Mucosa of descending colon (tissue), 3 donors: ENCODE data around the gene KHDRBS2. TPM values are rescaled to one million over a fixed set of nuclear protein-coding genes. Genes with fewer than 3 reads are reported as not detected.

Experiments
- ATAC-seq: fragments of 200-7000 bp; cut with Tn5 transposase; one replicate; pipeline ENCODE4 v1.9.1; 2020; ENCODE audit warnings: mild to moderate bottlenecking, moderate library complexity
- DNase-seq, 3 donors: peaks; one replicate each; pipeline ENCODE4 v3.0.0-alpha.2; 2020
- H3K36me3 ChIP-seq: fragments of 200-600 bp; one replicate; pipeline ENCODE4 v1.8.0; 2021; ENCODE audit warnings: low read depth, mild to moderate bottlenecking
- H3K4me1 ChIP-seq: fragments of 200-600 bp; one replicate; pipeline ENCODE4 v1.8.0; 2021; ENCODE audit warnings: low read depth, mild to moderate bottlenecking
- H3K4me3 ChIP-seq: fragments of 200-600 bp; one replicate; pipeline ENCODE4 v1.8.0; 2021; ENCODE audit warnings: mild to moderate bottlenecking
- H3K9me3 ChIP-seq: fragments of 200-600 bp; one replicate; pipeline ENCODE4 v1.8.0; 2021; ENCODE audit warnings: mild to moderate bottlenecking
- intact Hi-C, 2 donors: fragments of 100-400 bp; cut with DNase I in 1 of 2; cut with micrococcal nuclease in 1 of 2; formaldehyde crosslinking; loops; one replicate each; pipeline versions ENCODE4 v1.11.0 to v1.11.1; 2022; cut with DNase I, micrococcal nuclease
- long read RNA-seq, 2 donors: library from polyadenylated mRNA; unstranded; transcript quantifications; one replicate each; pipeline ENCODE4 v2.0.0, GENCODE V29; 2019 to 2021
- total RNA-seq, 3 donors: library from RNA; stranded (reverse); fragmentation: NEBNext Ultra II Directional in 2 of 3; extraction: Animal tissue kit (Norgen Biotek cat#: 25700) in 2 of 3; gene quantifications; one replicate each; pipeline versions ENCODE4 v1.2.1 to v1.2.4, GENCODE V29; 2021 to 2023
- TF ChIP-seq, protein P1 (sequence below): fragments of 200-600 bp; IDR thresholded peaks from one replicate; pipeline ENCODE4 v1.8.0; 2022; ENCODE audit warnings: antibody characterized with exemption, mild to moderate bottlenecking
- donor health status: DM: no; HTN: no; CAD: no; lungs with moderate emphysema.
- donor health status: DM: no; HTN: no; CAD: no.
- donor health status: DM: no; HTN: yes; CAD: no.

Gene KHDRBS2
- 1 to 10 TPM in 2 of 3 donors, under 1 TPM in 1; 0.82 to 2.9 (median 1.1) TPM for total RNA-seq
- long read RNA-seq, donor 1, partial matches to known transcripts, result 0 of 1 reads
- long read RNA-seq, donor 1, other reads (novel, unspliced or antisense), result 1 of 1 reads
- long read RNA-seq, donor 2, partial matches to known transcripts, result 1 of 2 reads
- long read RNA-seq, donor 2, other reads (novel, unspliced or antisense), result 1 of 2 reads

- no peak within 1 kb of the TSS for H3K4me3 ChIP-seq
- peak; percentile 92 to 94 (median 93) for DNase-seq
- H3K36me3 ChIP-seq, result no peaks in the 10 kb centered on the region
- peaks cover 7% of the 10 kb centered on the region for H3K4me1 ChIP-seq
- intact Hi-C loops, result no loop called here
- peak; percentile 99 for ATAC-seq
- H3K9me3 ChIP-seq, result no peaks in the 10 kb centered on the region
- TF ChIP-seq, protein P1, sequence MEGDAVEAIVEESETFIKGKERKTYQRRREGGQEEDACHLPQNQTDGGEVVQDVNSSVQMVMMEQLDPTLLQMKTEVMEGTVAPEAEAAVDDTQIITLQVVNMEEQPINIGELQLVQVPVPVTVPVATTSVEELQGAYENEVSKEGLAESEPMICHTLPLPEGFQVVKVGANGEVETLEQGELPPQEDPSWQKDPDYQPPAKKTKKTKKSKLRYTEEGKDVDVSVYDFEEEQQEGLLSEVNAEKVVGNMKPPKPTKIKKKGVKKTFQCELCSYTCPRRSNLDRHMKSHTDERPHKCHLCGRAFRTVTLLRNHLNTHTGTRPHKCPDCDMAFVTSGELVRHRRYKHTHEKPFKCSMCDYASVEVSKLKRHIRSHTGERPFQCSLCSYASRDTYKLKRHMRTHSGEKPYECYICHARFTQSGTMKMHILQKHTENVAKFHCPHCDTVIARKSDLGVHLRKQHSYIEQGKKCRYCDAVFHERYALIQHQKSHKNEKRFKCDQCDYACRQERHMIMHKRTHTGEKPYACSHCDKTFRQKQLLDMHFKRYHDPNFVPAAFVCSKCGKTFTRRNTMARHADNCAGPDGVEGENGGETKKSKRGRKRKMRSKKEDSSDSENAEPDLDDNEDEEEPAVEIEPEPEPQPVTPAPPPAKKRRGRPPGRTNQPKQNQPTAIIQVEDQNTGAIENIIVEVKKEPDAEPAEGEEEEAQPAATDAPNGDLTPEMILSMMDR, result no peak
Measured at GRCh38 chr6:62285612-62286469, at the start of gene KHDRBS2. Gene KHDRBS2, minus strand, starts transcription at chr6:62286225.

DNA sequence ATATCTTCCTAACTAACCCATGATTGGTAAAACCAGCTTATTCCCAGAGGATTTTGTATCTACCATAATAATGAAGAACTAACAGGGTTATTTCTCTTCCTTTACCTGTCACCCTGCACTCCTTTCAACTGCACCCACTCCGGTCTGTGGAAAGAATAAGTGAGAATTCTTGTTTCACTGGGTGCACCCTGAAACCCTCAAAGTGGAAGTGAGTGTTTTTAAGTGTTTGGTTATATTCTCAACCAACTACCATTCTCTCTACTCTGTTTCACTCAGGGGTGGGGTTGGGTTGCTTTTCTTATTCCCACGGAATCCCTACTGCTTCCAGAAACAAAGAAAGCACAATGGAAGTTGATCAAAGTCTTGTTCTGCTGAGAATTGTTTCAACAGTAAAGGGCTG, 42.6 kb upstream of the KHDRBS2 start:
- no peaks in the 10 kb centered on the region for H3K36me3 ChIP-seq
- ATAC-seq (no peak), DNase-seq (no peak)
- no peaks in the 10 kb centered on the region for H3K4me1 ChIP-seq
- intact Hi-C loops, result no loop called here
- H3K4me3 ChIP-seq, result no peak overlapping the region
- peaks cover 17% of the 10 kb centered on the region for H3K9me3 ChIP-seq
- TF ChIP-seq, protein P1, result no peak

- Histone ChIP-seq H3K9me3 (no peaks in the 10 kb centered on the region), H3K4me1 (no peaks in the 10 kb centered on the region), H3K4me3 (no peak overlapping the region), H3K36me3 (no peaks in the 10 kb centered on the region)
- ATAC-seq, result no peak
- no peak for DNase-seq
- TF ChIP-seq, protein P1, result no peak
- intact Hi-C loops, result no loop called here
Measured at GRCh38 chr6:62324834-62325233, 38.8 kb upstream of the KHDRBS2 start.

- ATAC-seq (no peak), DNase-seq (no peak)
- no peak overlapping the region for H3K4me3 ChIP-seq
- no peaks in the 10 kb centered on the region for H3K36me3 ChIP-seq
- H3K9me3 ChIP-seq, result no peaks in the 10 kb centered on the region
- intact Hi-C loops, result no loop called here
- TF ChIP-seq, protein P1, result no peak
- no peaks in the 10 kb centered on the region for H3K4me1 ChIP-seq
Measured at GRCh38 chr6:62323818-62324431, 37.9 kb upstream of the KHDRBS2 start.

GRCh38 chr6:62298745-62299392, 12.8 kb upstream of the KHDRBS2 start:
- Histone ChIP-seq H3K36me3 (no peaks in the 10 kb centered on the region), H3K4me3 (no peak overlapping the region), H3K9me3 (no peaks in the 10 kb centered on the region), H3K4me1 (no peaks in the 10 kb centered on the region)
- TF ChIP-seq, protein P1, result no peak
- DNase-seq, result no peak
- intact Hi-C loops, result no loop called here
- ATAC-seq, result no peak
